ENCODE measurements around the gene PMCH. TPM values are rescaled to one million over a fixed set of nuclear protein-coding genes. Genes with fewer than 3 reads are reported as not detected.
"Not testable (repeated sequence)": the region's sequence is repeated elsewhere in the genome, so short reads cannot be mapped to it uniquely, and the experiment has no call there.

Gene PMCH
- total RNA-seq, 4 donors from 2014 or later = not detected

DNA sequence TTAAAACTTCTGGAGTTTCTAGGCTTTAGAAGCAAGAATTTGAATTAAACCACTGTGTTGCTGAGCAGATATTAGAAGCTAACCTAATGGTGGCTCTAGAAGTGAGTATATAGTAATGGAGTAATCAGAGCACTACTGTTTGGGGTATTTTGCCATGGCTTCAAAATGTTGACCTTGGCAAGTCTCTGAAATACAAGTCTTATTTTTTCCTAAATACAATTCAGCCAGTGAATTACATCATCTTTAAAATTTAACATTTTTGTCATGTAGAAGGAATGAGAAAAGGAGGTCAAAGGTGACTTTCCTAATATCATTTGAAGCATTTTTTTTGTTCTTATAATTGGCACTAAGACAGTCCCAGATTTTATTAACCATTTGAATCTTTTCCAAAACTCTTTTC lies 25.2 kb downstream of the PMCH start:
- Histone ChIP-seq H3K4me3 (no peak overlapping the region), H3K27me3 (no peaks in the 10 kb centered on the region), H3K36me3 (no peaks in the 10 kb centered on the region), H3K9me3 (no peaks in the 10 kb centered on the region), H3K27ac (no peak overlapping the region), H3K4me1 (no peaks in the 10 kb centered on the region)
- peak; percentile 66 for ATAC-seq
- TF ChIP-seq EP300 (IDR thresholded peaks at IDR 0.05) = no peak
- no peak for TF ChIP-seq POLR2A (IDR thresholded peaks at IDR 0.05)
- TF ChIP-seq, protein P1, sequence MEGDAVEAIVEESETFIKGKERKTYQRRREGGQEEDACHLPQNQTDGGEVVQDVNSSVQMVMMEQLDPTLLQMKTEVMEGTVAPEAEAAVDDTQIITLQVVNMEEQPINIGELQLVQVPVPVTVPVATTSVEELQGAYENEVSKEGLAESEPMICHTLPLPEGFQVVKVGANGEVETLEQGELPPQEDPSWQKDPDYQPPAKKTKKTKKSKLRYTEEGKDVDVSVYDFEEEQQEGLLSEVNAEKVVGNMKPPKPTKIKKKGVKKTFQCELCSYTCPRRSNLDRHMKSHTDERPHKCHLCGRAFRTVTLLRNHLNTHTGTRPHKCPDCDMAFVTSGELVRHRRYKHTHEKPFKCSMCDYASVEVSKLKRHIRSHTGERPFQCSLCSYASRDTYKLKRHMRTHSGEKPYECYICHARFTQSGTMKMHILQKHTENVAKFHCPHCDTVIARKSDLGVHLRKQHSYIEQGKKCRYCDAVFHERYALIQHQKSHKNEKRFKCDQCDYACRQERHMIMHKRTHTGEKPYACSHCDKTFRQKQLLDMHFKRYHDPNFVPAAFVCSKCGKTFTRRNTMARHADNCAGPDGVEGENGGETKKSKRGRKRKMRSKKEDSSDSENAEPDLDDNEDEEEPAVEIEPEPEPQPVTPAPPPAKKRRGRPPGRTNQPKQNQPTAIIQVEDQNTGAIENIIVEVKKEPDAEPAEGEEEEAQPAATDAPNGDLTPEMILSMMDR (IDR thresholded peaks at IDR 0.05) = no peak
- no peak for TF ChIP-seq POLR2AphosphoS5 (IDR thresholded peaks at IDR 0.05)

GRCh38 chr12:102171951-102172350 lies 25.7 kb downstream of the PMCH start:
- H3K36me3 ChIP-seq = no peaks in the 10 kb centered on the region
- TF ChIP-seq, protein P1 (IDR thresholded peaks at IDR 0.05) = no peak
- TF ChIP-seq POLR2AphosphoS5 (IDR thresholded peaks at IDR 0.05) (no peak), POLR2A (IDR thresholded peaks at IDR 0.05) (no peak), EP300 (IDR thresholded peaks at IDR 0.05) (no peak)
- no peaks in the 10 kb centered on the region for H3K9me3 ChIP-seq
- H3K27me3 ChIP-seq = no peaks in the 10 kb centered on the region
- no peaks in the 10 kb centered on the region for H3K4me1 ChIP-seq
- ATAC-seq = no peak
- no peak overlapping the region for H3K27ac ChIP-seq
- no peak overlapping the region for H3K4me3 ChIP-seq

DNA sequence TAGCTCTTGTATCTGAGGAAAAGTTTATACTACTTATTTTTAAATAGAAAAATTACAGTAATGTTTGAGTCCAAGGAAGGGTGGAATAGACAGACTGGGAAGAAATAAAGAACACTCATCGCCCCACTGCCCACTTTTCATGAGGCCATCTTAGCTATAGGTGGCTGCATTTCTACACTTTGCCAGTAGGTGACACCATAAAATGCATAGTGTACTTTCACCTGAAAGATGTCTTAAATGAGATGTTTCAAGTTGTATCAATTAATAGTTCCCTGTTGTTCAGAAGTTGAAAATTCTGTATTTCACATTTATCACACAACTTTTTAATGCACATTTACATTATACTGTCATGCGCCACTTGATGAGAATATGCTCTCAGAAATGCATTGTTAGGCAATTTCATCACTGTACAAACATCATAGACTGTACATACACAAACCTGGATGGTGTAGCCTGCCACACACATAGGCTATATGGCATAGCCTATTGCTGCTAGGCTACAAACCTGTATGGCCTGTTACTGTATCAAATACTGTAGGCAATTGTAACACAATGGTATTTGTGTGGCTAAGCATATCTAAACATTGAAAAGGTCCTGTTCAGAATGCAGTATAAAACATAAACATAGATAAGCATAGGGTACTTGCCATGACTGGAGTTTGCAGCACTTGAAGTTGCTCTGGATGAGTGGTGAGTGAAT lies 27.6 kb downstream of the PMCH start:
- Histone ChIP-seq H3K4me1 (no peaks in the 10 kb centered on the region), H3K27ac (no peak overlapping the region), H3K9me3 (no peaks in the 10 kb centered on the region), H3K4me3 (no peak overlapping the region), H3K27me3 (no peaks in the 10 kb centered on the region), H3K36me3 (no peaks in the 10 kb centered on the region)
- no peak for ATAC-seq
- 88 to 94% methylated on average over 2 of the region's 2 CpGs for WGBS, 2 donors (ENCODE audit: low coverage in 1 of 2)
- TF ChIP-seq, protein P1 (IDR thresholded peaks at IDR 0.05) = peak; percentile 15 to 57 (median 46)
- TF ChIP-seq POLR2AphosphoS5 (IDR thresholded peaks at IDR 0.05) = no peak
- no peak for TF ChIP-seq POLR2A (IDR thresholded peaks at IDR 0.05)
- TF ChIP-seq EP300 (IDR thresholded peaks at IDR 0.05) = no peak

DNA sequence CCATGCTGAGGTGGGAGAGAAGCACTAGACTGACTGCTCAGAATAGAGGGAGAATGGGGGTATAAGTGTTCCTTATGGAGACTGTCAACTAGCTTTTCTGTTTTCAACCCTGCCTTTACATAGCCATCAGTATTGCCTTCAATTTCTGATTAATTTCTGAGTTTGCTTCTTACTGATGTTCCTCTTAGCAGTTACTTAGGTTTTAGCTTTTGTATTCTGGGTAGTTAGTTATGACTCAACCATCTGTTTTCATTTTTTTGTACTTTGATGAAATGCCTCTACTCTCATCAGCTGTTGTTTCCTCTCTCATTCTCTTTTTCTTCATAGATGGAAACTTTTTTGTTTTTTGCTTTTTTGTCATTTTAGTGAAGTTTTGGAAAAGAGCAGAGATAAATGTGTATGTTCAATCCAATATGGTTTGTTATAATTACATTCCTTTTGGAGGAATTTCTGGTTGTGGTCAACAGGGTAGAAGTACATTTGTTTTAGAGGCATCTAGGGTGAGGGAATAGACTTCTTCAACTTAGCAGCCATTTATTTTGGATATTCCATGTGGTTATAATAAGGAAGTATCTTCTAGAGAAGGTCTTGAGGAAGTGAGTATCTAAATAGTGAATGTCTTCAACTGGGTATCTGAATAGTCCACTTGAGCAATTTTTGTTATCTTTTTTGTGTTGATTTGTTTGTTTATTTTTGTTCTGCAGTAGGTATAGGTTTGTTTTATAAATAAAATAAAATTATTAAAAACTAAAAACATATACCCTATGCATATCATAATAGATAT lies 29.6 kb downstream of the PMCH start:
- no peaks in the 10 kb centered on the region for H3K36me3 ChIP-seq
- H3K4me3 ChIP-seq = no peak overlapping the region
- no peak overlapping the region for H3K27ac ChIP-seq
- no peaks in the 10 kb centered on the region for H3K27me3 ChIP-seq
- no peak for TF ChIP-seq POLR2AphosphoS5 (IDR thresholded peaks at IDR 0.05)
- TF ChIP-seq POLR2A (IDR thresholded peaks at IDR 0.05) = no peak
- TF ChIP-seq, protein P1 (IDR thresholded peaks at IDR 0.05) = no peak
- no peak for TF ChIP-seq EP300 (IDR thresholded peaks at IDR 0.05)
- no peaks in the 10 kb centered on the region for H3K4me1 ChIP-seq
- no peak for ATAC-seq
- no peaks in the 10 kb centered on the region for H3K9me3 ChIP-seq

DNA sequence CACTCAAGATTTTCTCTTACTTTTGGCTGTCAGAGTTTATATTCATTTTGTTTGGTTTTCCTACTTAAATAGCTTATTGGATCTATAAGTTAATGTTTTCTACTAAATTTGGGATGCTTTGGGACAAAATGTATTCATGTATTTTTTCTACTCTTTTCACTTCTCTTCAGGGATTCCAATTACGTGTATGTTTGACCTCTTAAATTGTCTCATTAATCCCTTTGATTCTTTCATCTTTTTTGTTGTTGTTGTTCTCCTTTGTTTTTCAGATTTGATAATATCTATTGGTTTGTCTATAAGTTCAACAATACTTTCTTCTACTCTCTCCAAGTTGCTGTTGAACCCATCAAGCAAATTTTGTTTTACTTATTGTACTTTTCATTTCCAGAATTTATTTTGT lies 34.2 kb downstream of the PMCH start:
- H3K4me3 ChIP-seq = no peak overlapping the region
- H3K4me1 ChIP-seq = no peaks in the 10 kb centered on the region
- TF ChIP-seq EP300 (IDR thresholded peaks at IDR 0.05) (no peak), POLR2A (IDR thresholded peaks at IDR 0.05) (no peak), POLR2AphosphoS5 (IDR thresholded peaks at IDR 0.05) (no peak)
- TF ChIP-seq, protein P1 (IDR thresholded peaks at IDR 0.05) = no peak
- no peak for ATAC-seq
- no peaks in the 10 kb centered on the region for H3K9me3 ChIP-seq
- no peaks in the 10 kb centered on the region for H3K36me3 ChIP-seq
- 79 to 83% methylated on average over 1 of the region's 1 CpG for WGBS, 2 donors (ENCODE audit: low coverage in 1 of 2)
- no peaks in the 10 kb centered on the region for H3K27me3 ChIP-seq
- no peak overlapping the region for H3K27ac ChIP-seq

DNA sequence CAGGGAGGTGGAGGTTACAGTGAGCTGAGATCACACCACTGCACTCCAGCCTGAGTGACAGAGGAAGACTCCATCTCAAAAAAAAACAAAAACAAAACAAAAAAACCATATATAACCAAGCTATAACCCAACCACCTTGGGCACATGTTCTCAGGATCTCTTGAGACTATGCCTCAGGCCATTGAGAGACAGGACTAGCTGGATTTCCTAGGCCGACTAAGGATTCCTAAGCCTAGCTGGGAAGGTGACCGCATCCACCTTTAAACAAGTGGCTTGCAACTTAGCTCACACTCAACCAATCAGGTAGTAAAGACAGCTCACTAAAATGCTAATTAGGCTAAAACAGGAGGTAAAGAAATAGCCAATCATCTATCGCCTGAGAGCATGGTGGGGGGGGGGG lies 42.4 kb downstream of the PMCH start:
- WGBS, 2 donors (ENCODE audit: low coverage in 1 of 2) = 60 to 96% methylated on average over 1 to 3 of the region's 3 CpGs
- H3K4me1 ChIP-seq, H3K27me3 ChIP-seq, H3K27ac ChIP-seq, H3K4me3 ChIP-seq, ATAC-seq, H3K9me3 ChIP-seq, H3K36me3 ChIP-seq: not testable (repeated sequence)

- H3K4me1 ChIP-seq, H3K4me3 ChIP-seq, H3K27me3 ChIP-seq, H3K27ac ChIP-seq, H3K36me3 ChIP-seq, H3K9me3 ChIP-seq, ATAC-seq: not testable (repeated sequence)
- WGBS, 2 donors (ENCODE audit: low coverage in 1 of 2) = 86 to 89% methylated on average over 1 to 3 of the region's 4 CpGs
These were observed 50.5 kb downstream of the PMCH start for GRCh38 chr12:102147062-102147587.

Measured in gastroesophageal sphincter (tissue), 4 donors.